Esophagus squamous epithelium (tissue), 5 donors: ENCODE measurements around the gene COPG2. TPM values are rescaled to one million over a fixed set of nuclear protein-coding genes. Genes with fewer than 3 reads are reported as not detected.

Experiments used
- DNase-seq: peaks from one replicate; lab custom pipeline; 2025; lab: John Stamatoyannopoulos, UW
- H3K27ac ChIP-seq, 4 donors: fragments of 200-600 bp; sonication (generic); one replicate each; pipeline ENCODE4 v1.5.1; 2016 to 2019; ENCODE audit warnings: mild to moderate bottlenecking in 1 of 4
- H3K27me3 ChIP-seq, 4 donors: fragments of 200-600 bp; sonication (generic); 1 replicate in 3 of 4; 2 replicates in 1 of 4; pipeline versions ENCODE4 v1.5.1 to v1.6.0; 2017 to 2021; ENCODE audit warnings: antibody characterized with exemption in 1 of 4
- H3K36me3 ChIP-seq, 3 donors: fragments of 200-600 bp; sonication (generic); one replicate each; pipeline ENCODE4 v1.5.1; 2016 to 2019
- H3K4me1 ChIP-seq, 3 donors: fragments of 200-600 bp; sonication (generic); one replicate each; pipeline ENCODE4 v1.5.1; 2017 to 2019
- H3K4me3 ChIP-seq, 4 donors: fragments of 200-600 bp; sonication (generic); 1 replicate in 3 of 4; 2 replicates in 1 of 4; pipeline ENCODE4 v1.5.1; 2016 to 2019; ENCODE audit warnings: mild to moderate bottlenecking in 2 of 4, moderate library complexity in 1 of 4
- H3K9me3 ChIP-seq, 3 donors: fragments of 200-600 bp; sonication (generic); one replicate each; pipeline ENCODE4 v1.5.1; 2016 to 2019
- CTCF ChIP-seq, 6 experiments: fragments of 450-650 bp in 4 of 6; fragments of 200-600 bp in 2 of 6; sonication (generic) in 2 of 6; IDR thresholded peaks; one replicate each; pipeline ENCODE4 v1.5.1; 2016 to 2019; ENCODE audit warnings: antibody characterized with exemption in 6 of 6, mild to moderate bottlenecking in 4 of 6, moderate library complexity in 4 of 6
- POLR2A ChIP-seq, 4 donors: fragments of 450-650 bp; IDR thresholded peaks; one replicate each; pipeline ENCODE4 v1.6.1; 2017; ENCODE audit warnings: antibody characterized with exemption in 4 of 4, mild to moderate bottlenecking in 4 of 4, moderate library complexity in 3 of 4
- WGBS, 2 donors: methylation state at CpG; one replicate each; pipeline ENCODE4 v1.1.5; 2018; 5-methylcytosine and 5-hydroxymethylcytosine counted together
- intact Hi-C: fragments of 100-400 bp; cut with DNase I; formaldehyde crosslinking; loops from one replicate; pipeline ENCODE4 v1.15.0; 2022
- total RNA-seq, 4 donors: library from RNA; depleted of rRNA; stranded (reverse); fragments of >200 nt; gene quantifications; one replicate each; pipeline ENCODE4 v1.1.0, GENCODE V29; 2016
- donor health status: DM: yes; HTN: yes; CAD: no.

Gene COPG2
- total RNA-seq, 4 donors from 2014 or later, result 12.3 to 28.2 (median 17.8) TPM

DNA sequence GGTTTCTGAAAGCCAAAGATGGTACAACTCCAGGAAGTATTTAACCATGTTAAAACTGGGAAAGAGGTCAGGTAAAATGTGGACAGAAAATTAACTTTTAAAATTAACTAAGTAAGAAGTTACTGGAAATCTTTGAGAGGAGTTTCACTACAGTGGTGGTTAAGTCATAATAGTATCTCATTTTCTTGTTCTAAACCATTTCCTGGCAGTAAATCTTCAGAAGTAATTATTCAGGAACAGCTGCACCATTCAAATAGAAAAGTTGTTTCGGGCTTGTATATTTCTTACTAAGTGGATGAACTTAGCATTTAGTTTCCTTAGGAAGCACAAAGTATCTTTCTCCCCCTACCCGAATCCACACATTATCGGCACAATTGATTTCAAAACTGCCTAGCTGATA lies 27.1 kb downstream of the COPG2 start:
- 77 to 96% methylated on average over 3 of the region's 3 CpGs for WGBS, 2 donors
- H3K4me1 ChIP-seq, result no peaks in the 10 kb centered on the region
- no peaks in the 10 kb centered on the region for H3K27me3 ChIP-seq
- no peak for TF ChIP-seq POLR2A (IDR thresholded peaks at IDR 0.05)
- no peak for TF ChIP-seq CTCF (IDR thresholded peaks at IDR 0.05)
- no peak overlapping the region for H3K4me3 ChIP-seq
- intact Hi-C loops, result no loop called here
- peaks cover 0 to 25% (median 0%) of the 10 kb centered on the region in 3 donors for H3K36me3 ChIP-seq
- no peak for DNase-seq
- H3K9me3 ChIP-seq, result peaks cover 0 to 5% (median 3%) of the 10 kb centered on the region in 3 donors
- H3K27ac ChIP-seq, result no peak overlapping the region

DNA sequence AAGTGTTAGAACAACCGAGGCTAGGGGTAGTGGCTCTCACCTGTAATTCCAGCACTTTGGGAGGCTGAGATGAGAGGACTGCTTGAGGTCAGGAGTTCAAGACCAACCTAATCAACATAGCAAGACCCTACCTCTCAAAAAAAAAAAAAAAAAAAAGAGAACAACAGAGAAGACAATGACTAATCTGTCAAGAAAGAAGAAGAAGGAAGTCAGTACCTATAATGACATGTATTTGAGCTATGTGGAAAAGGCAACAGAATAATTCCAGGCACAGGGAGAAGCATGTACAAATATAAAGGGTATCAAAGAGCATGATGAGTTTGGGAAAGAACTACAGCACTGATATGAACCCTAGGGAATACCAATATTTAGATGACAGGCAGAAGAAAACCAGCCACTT lies 27.5 kb downstream of the COPG2 start:
- Histone ChIP-seq H3K4me1 (no peaks in the 10 kb centered on the region), H3K36me3 (peaks cover 0 to 21% (median 0%) of the 10 kb centered on the region in 3 donors), H3K4me3 (no peak overlapping the region), H3K27ac (no peak overlapping the region), H3K27me3 (no peaks in the 10 kb centered on the region), H3K9me3 (peaks cover 0 to 5% (median 3%) of the 10 kb centered on the region in 3 donors)
- TF ChIP-seq POLR2A (IDR thresholded peaks at IDR 0.05) (no peak), CTCF (IDR thresholded peaks at IDR 0.05) (no peak)
- no peak for DNase-seq
- WGBS, 2 donors, result 89 to 90% methylated on average over 1 of the region's 1 CpG
- intact Hi-C loops, result no loop called here

- Histone ChIP-seq H3K36me3 (peaks cover 0 to 6% (median 0%) of the 10 kb centered on the region in 3 donors), H3K4me1 (no peaks in the 10 kb centered on the region), H3K27me3 (no peaks in the 10 kb centered on the region), H3K4me3 (no peak overlapping the region), H3K9me3 (peaks cover 0 to 5% (median 3%) of the 10 kb centered on the region in 3 donors), H3K27ac (no peak overlapping the region)
- DNase-seq, result no peak
- intact Hi-C loops, result no loop called here
- 77 to 83% methylated on average over 1 of the region's 1 CpG for WGBS, 2 donors
- no peak for TF ChIP-seq POLR2A (IDR thresholded peaks at IDR 0.05)
- no peak for TF ChIP-seq CTCF (IDR thresholded peaks at IDR 0.05)
Observed at GRCh38 chr7:130639388-130639787, 29.2 kb downstream of the COPG2 start.

DNA sequence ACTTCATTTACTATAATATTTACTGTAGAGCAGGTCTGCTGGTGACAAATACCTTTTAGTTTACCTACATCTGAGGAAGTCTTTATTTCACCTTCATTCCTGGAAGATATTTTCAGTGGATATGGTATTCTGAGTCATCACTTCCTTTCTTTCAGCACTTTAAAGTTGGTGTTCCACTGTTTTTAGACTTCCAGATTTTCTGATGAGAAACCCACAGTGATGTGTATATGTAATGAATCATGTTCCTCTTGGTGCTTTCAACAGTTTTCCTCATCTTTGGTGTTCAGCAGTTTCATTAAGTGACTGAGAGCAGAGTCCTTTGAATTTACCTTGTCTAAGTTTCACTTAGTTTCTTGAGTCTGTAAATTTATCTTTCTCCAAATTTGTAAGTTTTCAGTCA lies 36.4 kb downstream of the COPG2 start:
- no peak for DNase-seq
- TF ChIP-seq POLR2A (IDR thresholded peaks at IDR 0.05) (no peak), CTCF (IDR thresholded peaks at IDR 0.05) (no peak)
- Histone ChIP-seq H3K36me3 (no peaks in the 10 kb centered on the region), H3K27ac (no peak overlapping the region), H3K4me3 (no peak overlapping the region), H3K27me3 (no peaks in the 10 kb centered on the region), H3K9me3 (peaks cover 0 to 15% (median 4%) of the 10 kb centered on the region in 3 donors), H3K4me1 (no peaks in the 10 kb centered on the region)
- intact Hi-C loops, result no loop called here

DNA sequence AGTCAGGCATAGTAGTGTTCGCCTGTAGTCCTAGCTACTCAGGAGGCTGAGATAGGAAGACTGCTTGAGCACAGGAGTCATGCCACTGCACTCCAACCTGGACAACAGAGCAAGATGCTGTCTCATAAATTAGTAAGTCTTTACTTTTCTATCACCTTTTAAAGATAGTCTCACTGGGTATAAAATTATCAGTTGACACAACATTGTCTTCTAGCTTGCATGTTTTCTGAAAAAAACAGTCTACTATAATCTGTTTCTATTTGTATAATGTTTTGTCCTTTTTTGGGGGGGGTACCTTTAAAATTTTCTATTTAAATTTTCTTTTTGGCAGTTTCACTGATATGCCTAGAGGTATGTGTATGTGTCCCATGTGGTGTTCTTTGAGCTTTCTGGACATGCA lies 39.6 kb downstream of the COPG2 start:
- Histone ChIP-seq H3K4me3 (no peak overlapping the region), H3K36me3 (no peaks in the 10 kb centered on the region), H3K9me3 (peaks cover 0 to 15% (median 4%) of the 10 kb centered on the region in 3 donors), H3K27me3 (no peaks in the 10 kb centered on the region), H3K4me1 (no peaks in the 10 kb centered on the region), H3K27ac (no peak overlapping the region)
- no peak for DNase-seq
- no peak for TF ChIP-seq POLR2A (IDR thresholded peaks at IDR 0.05)
- TF ChIP-seq CTCF (IDR thresholded peaks at IDR 0.05), result no peak
- 100% methylated on average over 1 of the region's 1 CpG for WGBS, 2 donors
- intact Hi-C loops, result no loop called here
